Purkinje cell (primary cell): ENCODE results near the gene TRAPPC2. TPM values are rescaled to one million over a fixed set of nuclear protein-coding genes. Genes with fewer than 3 reads are reported as not detected.

Source experiments
- polyA plus RNA-seq: library from polyadenylated mRNA; unstranded; fragments of >200 nt; fragmentation: Nextera tagmentation; gene quantifications from 2 replicates; pipeline ENCODE4 v1.2.1, GENCODE V29; 2014

The TRAPPC2 gene
- 14.2 and 16.1 TPM in 2 replicates for polyA plus RNA-seq

DNA sequence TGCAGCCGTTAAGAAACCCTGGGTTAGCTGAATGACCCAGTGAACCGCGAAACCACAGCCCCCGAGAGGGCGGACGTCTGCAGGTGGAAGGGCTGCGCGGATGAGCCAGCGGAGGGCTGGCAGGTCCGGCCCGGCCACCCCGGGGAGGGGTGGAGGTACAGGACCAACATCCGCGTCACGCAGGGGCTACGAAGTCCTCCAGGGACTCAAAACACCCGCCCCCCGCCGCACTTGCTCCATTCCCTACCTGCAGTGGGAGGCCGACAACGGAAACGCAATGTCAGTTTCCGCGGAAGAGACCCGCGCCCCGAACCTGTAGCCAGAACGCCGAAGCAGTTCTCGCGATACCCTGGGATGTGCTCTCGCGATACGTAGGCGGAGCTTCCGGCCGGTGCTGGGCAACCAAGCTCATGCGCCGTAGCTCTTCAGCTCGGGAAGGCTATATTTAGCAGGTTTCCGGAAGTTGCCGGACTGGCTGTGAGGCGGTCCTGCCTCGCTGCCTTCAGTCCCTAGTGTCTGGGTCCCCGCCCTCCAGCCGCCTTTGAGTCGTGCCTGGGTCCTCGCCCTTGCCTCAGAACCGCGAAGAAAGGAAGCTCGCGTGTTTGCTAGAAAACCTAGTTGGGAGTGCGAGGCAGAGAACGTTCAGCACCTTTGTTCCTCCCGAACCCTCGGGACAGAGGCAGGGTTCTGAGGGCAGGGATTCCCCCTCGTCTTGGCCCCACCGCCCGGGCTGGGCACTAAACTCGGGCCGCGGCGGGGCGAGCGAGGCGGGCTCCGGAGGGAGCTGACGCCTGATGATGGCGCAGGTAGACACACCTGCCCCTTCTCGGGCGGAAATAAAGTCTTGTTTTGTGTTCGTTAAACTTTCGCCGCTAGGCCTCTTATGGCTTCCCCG, at the start of gene TRAPPC2, which contains the start of gene OFD1:
Gene TRAPPC2, minus strand, starts transcription at position 343 of the 895 bp plus-strand sequence. CDS start 14,657 bp downstream, outside the sequence.
Gene OFD1, plus strand, starts transcription at position 471 of the 895 bp plus-strand sequence. Its CDS starts 324 bp downstream, at position 795.

GRCh38 chrX:13688958-13689740, 45.3 kb downstream of the TRAPPC2 start, which contains the start of gene RAB9A:
Gene RAB9A (plus strand): TSS chrX:13689128. CDS start chrX:13708747, 19,619 bp downstream.

Other genes with a start within 250 kb of the TRAPPC2 start
- gene EGFL6, start 165.0 kb downstream of the TRAPPC2 start, polyA plus RNA-seq = not detected in 2 replicates
- gene TCEANC, start 81.5 kb downstream of the TRAPPC2 start, polyA plus RNA-seq = 4.7 and 6.1 TPM in 2 replicates
- 19.2 and 27.0 TPM in 2 replicates for gene RAB9A, start 45.5 kb downstream of the TRAPPC2 start, polyA plus RNA-seq
- 12.8 and 33.3 TPM in 2 replicates for gene OFD1, start 128 bp upstream of the TRAPPC2 start, polyA plus RNA-seq
- gene GPM6B, start 82.5 kb upstream of the TRAPPC2 start, polyA plus RNA-seq = 176 and 218 TPM in 2 replicates